Jurkat, Clone E6-1 (cell line): Measurements from ENCODE around the gene IGFN1.

Experiments used
- DNase-seq: peaks from one replicate; pipeline ENCODE4 v3.0.0-alpha.2; 2011; ENCODE audit warnings: low read depth, low spot score
- H3K4me3 ChIP-seq: 2 replicates; pipeline ENCODE4 v1.5.1; 2011; ENCODE audit warnings: mild to moderate bottlenecking, low read length, control low read depth, moderate library complexity

Gene IGFN1

GRCh38 chr1:201213106-201213770 is 22.6 kb downstream of the IGFN1 start:
- DNase-seq: no peak

GRCh38 chr1:201213926-201214325 is 23.3 kb downstream of the IGFN1 start:
- no peak overlapping the region for H3K4me3 ChIP-seq
- DNase-seq: no peak

More at GRCh38 chr1:201213106-201213770, 22.6 kb downstream of the IGFN1 start:
- H3K4me3 ChIP-seq: no peak overlapping the region

GRCh38 chr1:201214461-201214860 is 23.8 kb downstream of the IGFN1 start:
- no peak overlapping the region for H3K4me3 ChIP-seq
- DNase-seq: no peak

- no peak overlapping the region for H3K4me3 ChIP-seq
- DNase-seq: no peak
Observed at GRCh38 chr1:201214886-201215285, 24.3 kb downstream of the IGFN1 start.

DNA sequence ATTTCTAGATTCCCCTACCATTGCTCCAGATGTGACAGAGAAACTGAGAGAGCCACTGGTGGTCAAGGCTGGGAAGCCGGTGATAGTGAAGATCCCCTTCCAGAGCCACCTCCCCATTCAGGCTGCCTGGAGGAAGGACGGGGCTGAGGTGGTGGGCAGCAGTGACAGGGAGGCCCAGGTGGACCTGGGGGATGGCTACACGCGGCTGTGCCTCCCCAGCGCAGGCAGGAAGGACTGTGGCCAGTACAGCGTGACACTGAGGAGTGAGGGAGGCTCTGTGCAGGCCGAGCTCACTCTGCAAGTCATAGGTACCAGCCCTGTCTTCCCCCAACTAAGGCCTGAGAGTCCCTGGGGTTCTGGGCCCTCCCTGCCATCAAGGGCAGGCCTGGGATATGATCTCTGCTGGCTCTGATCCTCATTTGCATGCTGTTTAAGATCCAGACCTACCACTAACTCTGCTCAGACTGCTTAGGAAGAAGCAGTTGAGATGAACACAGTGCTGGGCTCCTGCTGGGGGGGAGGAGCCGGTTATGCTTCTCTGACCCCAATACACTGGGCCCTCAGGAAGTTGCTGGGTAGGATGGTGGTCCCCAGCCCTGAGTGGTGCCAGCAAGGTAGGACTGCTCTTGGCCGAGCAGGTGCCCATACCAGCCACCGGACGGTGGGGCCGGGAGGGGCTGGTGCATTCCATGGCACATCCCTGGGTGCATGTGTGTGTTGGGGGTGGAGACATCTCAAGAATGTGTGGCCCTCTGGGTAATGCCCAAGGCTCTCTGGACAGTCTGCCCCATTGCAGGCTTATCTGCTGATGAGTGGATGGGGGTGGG is 25.1 kb downstream of the IGFN1 start:
- no peak for DNase-seq

GRCh38 chr1:201216395-201217085 is 25.9 kb downstream of the IGFN1 start:
- DNase-seq: no peak

More for the DNA sequence above, 25.1 kb downstream of the IGFN1 start:
- H3K4me3 ChIP-seq: no peak overlapping the region

GRCh38 chr1:201217146-201217545 is 26.5 kb downstream of the IGFN1 start:
- no peak overlapping the region for H3K4me3 ChIP-seq
- DNase-seq: no peak

More at GRCh38 chr1:201216395-201217085, 25.9 kb downstream of the IGFN1 start:
- H3K4me3 ChIP-seq: no peak overlapping the region

DNA sequence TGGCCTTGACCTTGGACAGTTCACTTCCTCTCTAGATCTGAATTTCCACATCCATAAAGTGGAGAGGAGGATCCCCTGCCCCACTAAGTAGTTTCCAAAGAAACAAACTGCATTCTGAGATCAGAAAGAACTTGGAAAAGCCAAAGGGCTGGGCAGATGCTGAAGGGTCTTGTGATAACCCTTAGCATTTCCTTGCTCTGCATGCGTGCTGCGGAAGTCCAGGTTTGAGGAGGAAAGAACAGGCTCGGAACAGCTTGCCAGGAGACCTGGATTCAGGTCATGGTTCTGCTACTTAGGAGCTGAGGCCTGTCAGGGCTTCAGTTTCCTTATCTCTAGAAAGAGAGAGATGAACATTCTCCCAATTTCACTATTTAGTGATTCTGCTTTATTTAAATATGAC is 27.2 kb downstream of the IGFN1 start:
- no peak for DNase-seq
- H3K4me3 ChIP-seq: no peak overlapping the region

DNA sequence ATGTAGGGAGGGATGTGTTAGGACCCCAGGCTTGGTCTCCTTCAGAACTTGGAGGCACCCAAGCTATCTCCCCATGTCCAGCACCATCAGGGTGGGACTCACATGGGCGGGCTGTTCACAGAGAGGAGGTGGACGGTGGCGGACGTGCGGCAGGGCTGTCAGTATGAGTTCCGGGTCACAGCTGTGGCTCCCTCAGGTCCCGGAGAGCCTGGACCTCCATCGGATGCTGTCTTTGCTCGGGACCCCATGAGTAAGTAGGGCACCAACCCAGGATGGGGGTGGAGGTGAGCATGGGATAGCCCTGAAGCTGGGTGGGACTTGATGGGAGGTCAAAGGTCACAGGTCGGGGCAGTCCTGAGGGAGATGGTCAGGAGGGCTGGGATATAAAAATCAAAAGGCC is 27.8 kb downstream of the IGFN1 start:
- H3K4me3 ChIP-seq: no peak overlapping the region
- DNase-seq: no peak

DNA sequence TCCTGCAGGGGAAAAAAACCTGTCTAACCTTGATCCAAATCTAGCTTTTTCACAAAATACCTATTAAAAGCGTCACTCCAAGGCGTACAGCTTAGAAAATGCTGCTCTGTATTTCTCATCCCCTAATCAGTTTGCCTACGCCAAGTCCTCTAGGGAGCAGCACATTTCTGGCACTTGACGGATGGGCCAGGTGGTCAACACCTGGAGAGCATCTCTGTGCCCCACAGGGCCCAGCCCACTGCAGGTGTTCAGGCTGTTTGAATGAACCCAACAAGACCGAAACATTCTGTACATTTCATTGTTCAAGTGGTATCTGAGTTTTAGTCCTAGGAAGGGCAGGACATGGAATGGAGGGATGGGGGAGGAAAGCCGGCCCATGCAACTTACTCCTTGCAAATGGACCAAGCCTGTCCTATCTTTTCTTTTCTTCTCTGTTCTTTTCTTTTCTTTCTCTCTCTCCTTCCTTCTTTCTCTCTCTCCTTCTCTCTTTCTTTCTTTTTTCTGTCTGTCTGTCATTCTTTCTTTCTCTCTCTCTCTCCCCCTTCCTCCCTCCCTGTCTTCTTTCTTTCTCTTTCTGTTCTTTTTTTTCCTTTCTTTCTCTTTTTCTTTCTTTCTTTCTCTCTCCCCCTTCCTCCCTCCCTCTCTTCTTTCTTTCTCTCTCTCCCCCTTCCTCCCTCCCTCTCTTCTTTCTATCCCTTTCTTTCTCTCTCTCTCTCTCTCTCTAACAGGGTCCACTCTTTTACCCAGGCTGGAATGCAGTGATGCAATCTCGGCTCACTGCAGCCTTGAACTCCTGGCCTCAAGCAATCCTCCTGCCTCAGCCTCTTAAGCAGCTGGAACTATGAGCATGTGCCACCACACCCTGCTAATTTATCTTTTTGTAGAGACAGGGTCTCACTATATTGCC is 29.1 kb downstream of the IGFN1 start:
- no peak overlapping the region for H3K4me3 ChIP-seq
- no peak for DNase-seq

DNA sequence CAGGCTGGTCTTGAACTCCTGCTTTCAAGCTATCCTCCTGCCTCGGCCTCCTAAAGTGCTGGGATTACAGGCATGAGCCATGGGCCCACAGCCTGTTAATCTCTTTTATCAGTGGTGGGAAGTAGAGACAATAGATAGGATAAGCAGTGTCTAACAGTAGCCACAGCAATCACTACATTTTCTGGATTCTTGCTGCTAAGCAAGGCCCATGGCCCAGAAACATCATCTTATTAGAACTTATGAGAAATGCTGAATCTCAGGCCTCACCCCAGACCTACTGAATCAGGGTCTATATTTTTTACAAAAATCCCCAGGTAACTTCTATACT is 29.7 kb downstream of the IGFN1 start:
- no peak overlapping the region for H3K4me3 ChIP-seq
- no peak for DNase-seq

GRCh38 chr1:201221201-201221846 is 30.7 kb downstream of the IGFN1 start:
- DNase-seq: no peak
- H3K4me3 ChIP-seq: no peak overlapping the region

DNA sequence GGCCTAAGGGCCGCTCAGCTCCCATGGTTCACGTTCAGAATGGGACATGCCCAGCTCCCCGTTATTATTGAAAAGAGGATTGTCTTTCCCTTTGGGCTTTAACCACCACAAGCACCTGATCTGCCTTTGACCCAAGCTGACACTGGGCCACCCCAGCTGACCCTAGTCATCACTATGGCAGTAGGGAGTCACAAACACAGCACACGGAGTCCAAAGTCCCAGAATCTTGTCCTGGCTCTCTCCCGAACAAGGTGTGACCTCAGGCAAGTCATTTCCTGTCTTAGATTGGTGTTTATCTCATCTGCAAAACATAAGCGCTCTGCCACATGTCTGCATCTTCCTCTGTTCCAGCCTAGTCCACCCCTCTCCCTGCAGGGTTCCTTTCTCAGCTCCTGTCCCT is 31.5 kb downstream of the IGFN1 start:
- no peak for DNase-seq
- no peak overlapping the region for H3K4me3 ChIP-seq

DNA sequence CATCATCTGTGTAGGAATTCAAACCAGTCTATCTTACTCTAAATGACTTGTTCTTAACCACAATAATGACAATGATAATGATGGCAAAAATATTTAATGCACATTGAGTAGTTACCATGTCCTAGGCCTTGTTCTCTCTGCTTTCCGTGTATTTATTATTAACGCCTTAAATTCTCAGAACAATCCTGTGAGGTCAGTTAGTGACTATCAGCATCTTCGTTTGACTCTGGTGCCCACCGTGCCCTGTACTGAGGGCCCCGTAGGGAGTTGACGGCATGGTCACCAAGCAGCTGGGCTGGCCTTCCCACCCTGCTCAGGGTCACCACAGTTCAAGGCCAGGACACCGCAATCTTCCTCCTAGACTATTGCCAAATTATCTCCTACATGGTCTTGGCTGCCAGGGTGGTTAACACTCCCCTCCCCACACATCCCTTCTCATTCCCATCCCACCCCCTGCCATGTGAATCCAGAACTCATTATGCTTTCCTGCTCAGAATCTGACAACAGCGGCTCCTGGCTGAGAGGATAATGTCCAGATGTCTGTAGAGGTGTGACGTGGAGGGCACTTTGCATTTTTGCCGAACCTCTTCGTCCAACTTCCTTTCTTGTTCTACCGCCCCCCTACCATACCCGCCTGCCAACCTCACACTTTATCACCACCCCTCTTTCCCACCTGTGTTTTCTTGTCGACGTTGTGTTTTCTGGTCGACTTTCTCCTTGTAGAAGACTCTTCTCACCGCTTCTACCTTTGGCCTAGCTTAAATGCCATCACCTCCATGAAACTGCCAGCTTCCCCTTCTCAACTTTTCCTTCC is 33.4 kb downstream of the IGFN1 start:
- no peak overlapping the region for H3K4me3 ChIP-seq
- no peak for DNase-seq

- DNase-seq: no peak
- no peak overlapping the region for H3K4me3 ChIP-seq
Observed at GRCh38 chr1:201224666-201225370, 34.2 kb downstream of the IGFN1 start.

DNA sequence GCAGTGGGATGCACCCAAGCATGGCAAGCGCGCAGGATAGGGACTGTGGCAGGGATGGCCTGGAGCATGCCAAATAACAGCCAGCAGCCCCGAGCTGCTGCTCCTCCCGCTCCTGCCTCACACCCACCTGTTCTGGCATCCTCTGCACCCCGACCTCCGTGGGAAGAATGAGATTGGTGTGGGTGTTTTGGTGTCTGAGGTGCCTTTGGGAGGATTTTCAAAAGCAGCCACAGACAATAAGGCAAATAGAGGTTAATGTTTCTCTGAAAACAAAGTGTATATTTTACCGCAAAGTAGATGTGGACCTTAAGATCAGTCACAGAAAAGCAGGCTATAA is 35.5 kb downstream of the IGFN1 start:
- no peak overlapping the region for H3K4me3 ChIP-seq

GRCh38 chr1:201226859-201227488 is 36.4 kb downstream of the IGFN1 start:
- no peak for DNase-seq
- H3K4me3 ChIP-seq: no peak overlapping the region

More for the DNA sequence above, 35.5 kb downstream of the IGFN1 start:
- no peak for DNase-seq
